BLaER1 treated with 17β-estradiol and CSF1 and Interleukin-3, amounts not matched to agents 10 nM and 100 nM (cell line): ENCODE measurements around the gene SCD5.

ENCODE experiments used
- H3K27ac ChIP-seq, 11 experiments: shearing (Covaris generic); formaldehyde crosslinking; 2 replicates each; pipeline ENCODE4 v1.8.1; 2022
- H3K27me3 ChIP-seq, 11 experiments: shearing (Covaris generic); formaldehyde crosslinking; 2 replicates each; pipeline ENCODE4 v1.8.1; 2022
- H3K36me3 ChIP-seq, 11 experiments: shearing (Covaris generic); formaldehyde crosslinking; 2 replicates each; pipeline ENCODE4 v1.8.1; 2022
- H3K4me1 ChIP-seq, 10 experiments: shearing (Covaris generic); formaldehyde crosslinking; 2 replicates each; pipeline ENCODE4 v1.8.1; 2022
- H3K4me2 ChIP-seq, 11 experiments: shearing (Covaris generic); formaldehyde crosslinking; 2 replicates each; pipeline ENCODE4 v1.8.1; 2022
- H3K4me3 ChIP-seq, 10 experiments: shearing (Covaris generic); formaldehyde crosslinking; 2 replicates each; pipeline ENCODE4 v1.8.1; 2022
- H3K9ac ChIP-seq, 11 experiments: shearing (Covaris generic); formaldehyde crosslinking; 2 replicates each; pipeline ENCODE4 v1.8.1; 2022
- H3K9me3 ChIP-seq, 11 experiments: shearing (Covaris generic); formaldehyde crosslinking; replicated peaks in 1 of 11; 2 replicates each; pipeline ENCODE4 v1.8.1; 2022
- H4K20me1 ChIP-seq, 11 experiments: shearing (Covaris generic); formaldehyde crosslinking; 2 replicates each; pipeline ENCODE4 v1.8.1; 2022
- Cebpa-rat ChIP-seq, 11 experiments: shearing (Covaris generic); IDR thresholded peaks; 2 replicates each; pipeline ENCODE4 v1.8.1; 2022

Gene SCD5

DNA sequence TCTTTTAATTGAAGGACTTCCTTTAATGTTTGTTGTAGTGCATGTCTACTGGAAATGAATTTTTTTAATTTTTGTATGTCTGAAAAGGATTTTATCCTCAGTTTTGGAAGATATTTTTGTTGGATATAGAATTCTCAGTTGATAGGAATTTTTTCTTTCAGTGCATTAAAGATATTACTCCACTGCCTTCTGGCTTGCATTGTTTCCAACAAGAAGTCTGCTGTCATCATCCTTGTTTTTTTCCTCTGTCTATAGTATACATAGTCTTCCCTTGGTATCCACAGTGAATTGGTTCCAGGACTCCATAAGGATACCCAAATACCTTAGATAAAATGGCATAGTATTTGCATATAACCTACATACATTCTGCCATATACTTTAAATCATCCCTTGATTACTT, 33.5 kb downstream of the SCD5 start:
- no peak for TF ChIP-seq Cebpa-rat (IDR thresholded peaks at IDR 0.05)

DNA sequence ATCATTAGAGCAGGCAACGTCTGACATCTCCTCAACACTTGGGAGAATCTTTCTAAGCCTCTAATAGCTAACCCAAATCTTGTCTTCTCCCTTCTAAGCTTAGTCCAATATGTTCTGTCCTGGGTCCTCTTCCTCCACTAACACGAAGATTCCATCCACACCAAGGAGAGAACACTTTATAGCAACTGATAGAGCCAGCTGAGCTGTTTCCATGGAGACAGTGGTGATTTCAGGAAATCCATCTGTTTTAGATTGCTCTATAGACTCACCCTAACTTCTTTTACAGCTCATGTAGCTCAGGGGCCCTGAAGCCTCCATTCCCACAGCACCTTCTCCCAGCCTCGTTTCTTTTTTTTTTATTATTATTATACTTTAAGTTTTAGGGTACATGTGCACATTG, 37.4 kb downstream of the SCD5 start:
- H3K36me3 ChIP-seq, result peaks cover 0 to 9% (median 0%) of the 10 kb centered on the region in 11 experiments; a peak in 3 of 22 replicates
- H3K9me3 ChIP-seq, result peaks cover 16 to 21% (median 17%) of the 10 kb centered on the region in 11 experiments
- H3K4me3 ChIP-seq, result no peak overlapping the region
- H4K20me1 ChIP-seq, result peaks cover 0 to 5% (median 0%) of the 10 kb centered on the region in 11 experiments; a peak in 2 of 22 replicates
- H3K9ac ChIP-seq, result no peak overlapping the region
- no peaks in the 10 kb centered on the region for H3K27me3 ChIP-seq
- peak overlapping the region in 3 of 11 experiments; percentile 1 to 23 (median 14); a peak in 4 of 22 replicates for H3K4me2 ChIP-seq
- no peak for TF ChIP-seq Cebpa-rat (IDR thresholded peaks at IDR 0.05)
- H3K4me1 ChIP-seq, result peaks cover 9 to 49% (median 29%) of the 10 kb centered on the region in 10 experiments; a peak in 19 of 20 replicates
- H3K27ac ChIP-seq, result no peak overlapping the region

More for the DNA sequence above, 33.5 kb downstream of the SCD5 start:
- Histone ChIP-seq H3K27ac (no peak overlapping the region), H3K9ac (no peak overlapping the region), H3K27me3 (no peaks in the 10 kb centered on the region), H4K20me1 (peaks cover 0 to 1% (median 0%) of the 10 kb centered on the region in 11 experiments; a peak in 1 of 22 replicates), H3K4me2 (no peak overlapping the region), H3K36me3 (peaks cover 0 to 9% (median 0%) of the 10 kb centered on the region in 11 experiments; a peak in 4 of 22 replicates), H3K4me3 (no peak overlapping the region), H3K9me3 (peaks cover 26 to 30% (median 28%) of the 10 kb centered on the region in 11 experiments), H3K4me1 (peaks cover 0 to 34% (median 15%) of the 10 kb centered on the region in 10 experiments; a peak in 14 of 20 replicates)

DNA sequence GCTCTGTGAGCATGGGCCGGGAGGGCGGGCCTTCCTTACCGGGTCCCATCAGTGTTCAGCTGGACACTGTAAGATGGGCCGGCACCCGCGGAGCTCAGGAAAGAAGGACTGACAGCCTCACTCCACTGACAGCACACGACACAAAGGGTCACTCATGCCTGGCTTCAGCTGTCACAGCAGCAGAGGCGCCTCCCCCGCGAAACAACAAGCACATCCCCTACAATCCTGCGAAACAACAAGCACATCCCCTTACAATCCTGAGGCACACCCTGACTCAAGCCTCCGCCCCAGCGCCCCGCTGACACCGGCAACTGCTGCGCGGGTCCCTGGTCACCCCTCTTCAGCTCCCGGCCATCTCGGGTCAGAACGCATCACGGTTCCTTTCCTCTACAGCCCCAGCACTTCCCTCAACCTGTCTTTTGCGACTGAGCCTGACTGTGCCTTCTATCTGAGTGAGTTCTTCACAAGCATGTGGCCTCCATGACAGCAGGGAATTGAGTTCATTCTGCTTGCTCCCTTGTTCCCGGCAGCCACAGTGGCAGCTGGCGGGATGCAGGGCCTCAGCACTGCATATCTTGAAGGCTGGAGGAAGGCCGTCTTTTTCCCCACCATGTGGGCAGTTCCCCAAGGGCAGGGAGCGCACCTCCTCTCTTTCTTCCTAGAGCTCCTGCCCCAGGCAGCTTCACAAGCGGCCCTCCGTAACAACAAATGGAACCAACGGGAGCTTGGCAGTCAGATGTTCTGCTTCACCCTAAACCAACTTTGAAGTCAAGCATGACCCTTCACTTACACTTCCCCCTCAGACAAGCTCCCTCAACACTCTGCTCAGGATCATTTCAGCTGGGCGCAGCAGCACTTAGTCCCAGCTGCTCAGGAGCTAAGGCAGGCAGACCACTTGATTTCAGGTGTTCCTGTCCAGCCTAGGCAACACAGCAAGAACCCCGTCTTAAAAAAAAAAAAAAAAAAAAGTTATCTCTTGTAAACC, 39.6 kb downstream of the SCD5 start:
- no peak overlapping the region for H3K9ac ChIP-seq

DNA sequence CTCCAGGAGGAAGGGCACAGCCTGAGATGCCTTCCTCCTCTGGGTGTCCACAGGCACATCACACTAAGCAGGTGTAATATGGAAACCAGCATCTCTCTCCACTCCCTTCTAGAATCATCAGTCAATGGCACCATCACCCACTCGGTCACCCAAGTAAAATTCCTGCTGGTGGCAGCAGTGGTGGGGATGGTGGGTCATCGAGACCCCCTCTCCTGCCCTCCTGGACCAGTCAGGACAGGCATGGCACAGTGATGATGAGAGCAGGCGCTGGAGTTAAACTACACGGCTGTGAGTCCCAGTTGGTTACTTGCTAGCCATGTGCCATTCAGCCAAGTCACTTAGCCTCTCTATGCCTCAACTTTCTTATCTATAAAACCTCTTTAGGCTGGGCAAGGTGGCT, 42.5 kb downstream of the SCD5 start:
- Histone ChIP-seq H3K4me2 (no peak overlapping the region), H3K4me3 (no peak overlapping the region), H3K27me3 (no peaks in the 10 kb centered on the region)

More for the DNA sequence above, 39.6 kb downstream of the SCD5 start:
- Histone ChIP-seq H3K4me2 (peak overlapping the region; percentile 25 to 64 (median 50); a peak in 19 of 22 replicates), H3K27me3 (no peaks in the 10 kb centered on the region), H3K36me3 (0 out of 22 replicates have a peak, but pooled peaks cover 0 to 3% (median 0%) of the 10 kb centered on the region in 11 experiments), H3K27ac (0 out of 22 replicates have a peak overlapping the region, but pooled peaks of 1 of the 11 experiments have one; percentile 16), H4K20me1 (peaks cover 0 to 5% (median 0%) of the 10 kb centered on the region in 11 experiments; a peak in 2 of 22 replicates), H3K4me1 (peaks cover 9 to 52% (median 27%) of the 10 kb centered on the region in 10 experiments; a peak in 19 of 20 replicates), H3K4me3 (no peak overlapping the region), H3K9me3 (no peaks in the 10 kb centered on the region)
- no peak for TF ChIP-seq Cebpa-rat (IDR thresholded peaks at IDR 0.05)

DNA sequence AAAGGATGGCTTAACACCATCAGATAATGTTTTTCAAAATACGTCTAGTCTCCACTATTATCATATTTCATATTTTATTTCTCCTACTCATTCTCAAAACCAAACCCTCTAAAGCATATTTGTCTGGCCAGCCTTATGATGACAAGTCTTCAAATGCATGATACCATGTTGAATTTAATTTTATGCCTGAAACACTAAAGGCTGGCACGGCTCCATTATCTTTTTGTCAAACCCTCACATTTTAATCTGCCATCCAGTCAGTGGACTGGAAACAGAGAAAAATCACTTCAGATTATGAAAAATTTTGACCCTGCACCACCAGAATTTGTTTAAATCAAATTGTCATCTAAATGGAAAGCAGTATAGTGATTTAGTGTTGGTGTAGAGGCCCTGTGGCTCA, 42.9 kb downstream of the SCD5 start:
- Histone ChIP-seq H3K9me3 (no peaks in the 10 kb centered on the region), H3K4me1 (peaks cover 7 to 25% (median 15%) of the 10 kb centered on the region in 10 experiments; a peak in 19 of 20 replicates), H3K36me3 (0 out of 22 replicates have a peak, but pooled peaks cover 0 to 3% (median 0%) of the 10 kb centered on the region in 11 experiments), H3K9ac (no peak overlapping the region), H4K20me1 (peaks cover 0 to 5% (median 0%) of the 10 kb centered on the region in 11 experiments; a peak in 2 of 22 replicates), H3K27me3 (no peaks in the 10 kb centered on the region), H3K27ac (no peak overlapping the region), H3K4me3 (no peak overlapping the region), H3K4me2 (no peak overlapping the region)
- no peak for TF ChIP-seq Cebpa-rat (IDR thresholded peaks at IDR 0.05)

More for the DNA sequence above, 42.5 kb downstream of the SCD5 start:
- H3K9ac ChIP-seq, result no peak overlapping the region
- H3K27ac ChIP-seq, result no peak overlapping the region
- H3K9me3 ChIP-seq, result no peaks in the 10 kb centered on the region
- peaks cover 0 to 5% (median 0%) of the 10 kb centered on the region in 11 experiments; a peak in 2 of 22 replicates for H4K20me1 ChIP-seq
- no peak for TF ChIP-seq Cebpa-rat (IDR thresholded peaks at IDR 0.05)
- peaks cover 7 to 29% (median 15%) of the 10 kb centered on the region in 10 experiments; a peak in 19 of 20 replicates for H3K4me1 ChIP-seq
- H3K36me3 ChIP-seq, result 0 out of 22 replicates have a peak, but pooled peaks cover 0 to 3% (median 0%) of the 10 kb centered on the region in 11 experiments

DNA sequence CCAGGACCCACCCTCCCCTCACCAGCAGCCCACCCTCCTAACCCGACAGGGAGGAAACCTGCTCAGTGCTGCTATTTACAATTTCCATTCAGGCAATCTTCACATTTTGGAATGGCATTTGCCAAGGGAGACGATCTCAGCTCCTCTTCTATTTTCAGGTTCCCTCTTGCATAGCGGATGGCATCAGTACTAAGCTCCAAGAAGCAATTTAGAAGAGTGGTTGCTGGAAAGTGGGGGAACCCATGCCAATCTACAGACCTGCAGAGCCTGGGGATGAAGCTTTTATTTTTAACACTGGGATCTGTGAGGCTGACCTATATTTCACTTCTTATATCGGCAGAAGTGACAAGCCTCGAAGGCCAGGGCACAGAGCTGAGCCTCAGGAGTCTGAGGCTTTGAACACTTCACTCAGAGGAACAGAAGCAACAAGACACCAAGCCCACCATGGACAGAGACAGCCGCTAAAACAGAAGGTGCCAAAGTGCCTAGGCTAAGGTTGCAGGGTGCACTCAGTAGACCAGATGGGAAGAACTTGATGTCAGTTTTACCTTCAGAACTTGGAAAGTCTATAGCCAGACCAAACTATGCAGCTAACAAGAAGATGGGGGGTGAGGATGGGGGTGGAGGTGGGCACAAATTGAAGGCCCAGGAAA, 44.0 kb downstream of the SCD5 start:
- Histone ChIP-seq H3K9ac (no peak overlapping the region), H3K27me3 (no peaks in the 10 kb centered on the region), H3K4me2 (peak overlapping the region in 4 of 11 experiments; percentile 5 to 28 (median 14); a peak in 2 of 22 replicates), H3K36me3 (0 out of 22 replicates have a peak, but pooled peaks cover 0 to 3% (median 0%) of the 10 kb centered on the region in 11 experiments), H3K4me1 (peaks cover 7 to 21% (median 12%) of the 10 kb centered on the region in 10 experiments; a peak in 19 of 20 replicates), H3K9me3 (no peaks in the 10 kb centered on the region), H4K20me1 (peaks cover 0 to 5% (median 0%) of the 10 kb centered on the region in 11 experiments; a peak in 1 of 22 replicates), H3K27ac (no peak overlapping the region), H3K4me3 (no peak overlapping the region)
- no peak for TF ChIP-seq Cebpa-rat (IDR thresholded peaks at IDR 0.05)

DNA sequence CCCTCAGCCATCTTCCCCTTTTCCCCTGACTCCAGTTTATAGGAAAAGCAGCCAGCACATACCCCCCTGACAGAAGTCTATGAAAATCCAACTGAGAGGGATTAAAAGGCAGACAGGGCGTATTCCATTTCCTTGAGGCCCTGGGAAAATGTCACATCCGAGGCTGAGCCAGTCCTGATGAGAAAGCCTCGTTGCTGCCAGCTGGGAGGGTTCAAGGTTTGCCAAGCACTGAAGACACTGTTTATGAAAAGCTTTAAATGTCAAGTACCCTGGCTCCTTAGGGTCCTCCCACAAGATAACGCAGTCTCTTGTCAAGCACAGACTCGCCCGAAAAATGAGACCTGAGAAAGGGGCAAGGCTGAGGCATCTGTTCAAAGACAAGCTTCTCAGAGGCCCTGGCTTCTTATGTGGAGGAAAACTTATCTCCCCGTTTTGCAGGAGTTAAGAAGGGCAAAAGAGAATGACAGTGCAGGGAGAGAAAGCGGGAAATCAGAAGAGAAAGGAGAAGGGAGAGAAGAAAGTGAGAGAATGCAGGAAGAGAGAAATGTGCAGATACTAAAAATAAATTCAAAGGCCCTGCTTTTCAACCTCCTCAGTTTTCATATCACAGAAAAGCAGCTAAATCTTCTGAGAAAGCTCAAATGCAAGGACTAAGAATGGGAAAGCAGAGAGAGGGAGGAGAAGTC, 44.7 kb downstream of the SCD5 start:
- peak overlapping the region in 1 of 11 experiments; percentile 28; a peak in 1 of 22 replicates for H3K4me2 ChIP-seq
- TF ChIP-seq Cebpa-rat (IDR thresholded peaks at IDR 0.05), result no peak

DNA sequence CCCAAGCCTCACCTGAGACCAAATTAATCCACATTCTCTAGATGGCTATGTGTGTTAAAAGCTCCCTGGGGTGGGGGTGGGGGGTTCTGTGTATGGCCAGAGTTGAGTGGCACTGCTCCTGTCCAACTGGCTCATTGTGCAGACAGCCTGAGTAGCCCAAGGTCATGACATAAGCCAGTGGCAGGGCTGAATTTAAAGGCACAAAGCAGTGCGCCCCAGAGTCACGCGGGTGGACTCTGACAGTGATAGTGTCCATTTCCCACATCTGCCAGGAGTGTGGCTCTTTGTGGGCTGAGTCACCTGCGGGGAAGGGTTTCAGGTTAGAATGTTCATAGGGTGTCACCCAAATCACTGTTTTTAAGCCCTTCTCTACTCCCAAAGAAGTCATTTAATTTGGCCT, 45.4 kb downstream of the SCD5 start:
- no peaks in the 10 kb centered on the region for H3K27me3 ChIP-seq
- no peak overlapping the region for H3K4me2 ChIP-seq
- TF ChIP-seq Cebpa-rat (IDR thresholded peaks at IDR 0.05), result no peak
- H3K4me3 ChIP-seq, result no peak overlapping the region
- H4K20me1 ChIP-seq, result no peaks in the 10 kb centered on the region
- H3K27ac ChIP-seq, result no peak overlapping the region
- peaks cover 0 to 10% (median 1%) of the 10 kb centered on the region in 10 experiments; a peak in 7 of 20 replicates for H3K4me1 ChIP-seq
- no peaks in the 10 kb centered on the region for H3K9me3 ChIP-seq
- 0 out of 22 replicates have a peak, but pooled peaks cover 0 to 3% (median 0%) of the 10 kb centered on the region in 11 experiments for H3K36me3 ChIP-seq
- H3K9ac ChIP-seq, result no peak overlapping the region

More for the DNA sequence above, 44.7 kb downstream of the SCD5 start:
- no peak overlapping the region for H3K27ac ChIP-seq
- 0 out of 22 replicates have a peak, but pooled peaks cover 0 to 3% (median 0%) of the 10 kb centered on the region in 11 experiments for H3K36me3 ChIP-seq
- H3K9me3 ChIP-seq, result no peaks in the 10 kb centered on the region
- peaks cover 2 to 13% (median 5%) of the 10 kb centered on the region in 10 experiments; a peak in 19 of 20 replicates for H3K4me1 ChIP-seq
- H4K20me1 ChIP-seq, result 0 out of 22 replicates have a peak, but pooled peaks cover 0 to under 1% (median 0%) of the 10 kb centered on the region in 11 experiments
- no peaks in the 10 kb centered on the region for H3K27me3 ChIP-seq
- H3K4me3 ChIP-seq, result no peak overlapping the region
- no peak overlapping the region for H3K9ac ChIP-seq
